HG03025 (cell line): ENCODE data around the gene EBP.
A peak's percentile ranks its signal among the peaks of the same experiment; 100 is the strongest.
"Not testable (repeated sequence)": the region's sequence is repeated elsewhere in the genome, so short reads cannot be mapped to it uniquely, and the experiment has no call there.

Experiments used
- ATAC-seq: cut with Tn5 transposase; IDR thresholded peaks from one replicate; pipeline ENCODE4 v1.9.1; 2021; ENCODE audit warnings: mild to moderate bottlenecking, moderate library complexity; ENCODE audit not compliant: unreplicated experiment, low FRiP score

EBP gene

DNA sequence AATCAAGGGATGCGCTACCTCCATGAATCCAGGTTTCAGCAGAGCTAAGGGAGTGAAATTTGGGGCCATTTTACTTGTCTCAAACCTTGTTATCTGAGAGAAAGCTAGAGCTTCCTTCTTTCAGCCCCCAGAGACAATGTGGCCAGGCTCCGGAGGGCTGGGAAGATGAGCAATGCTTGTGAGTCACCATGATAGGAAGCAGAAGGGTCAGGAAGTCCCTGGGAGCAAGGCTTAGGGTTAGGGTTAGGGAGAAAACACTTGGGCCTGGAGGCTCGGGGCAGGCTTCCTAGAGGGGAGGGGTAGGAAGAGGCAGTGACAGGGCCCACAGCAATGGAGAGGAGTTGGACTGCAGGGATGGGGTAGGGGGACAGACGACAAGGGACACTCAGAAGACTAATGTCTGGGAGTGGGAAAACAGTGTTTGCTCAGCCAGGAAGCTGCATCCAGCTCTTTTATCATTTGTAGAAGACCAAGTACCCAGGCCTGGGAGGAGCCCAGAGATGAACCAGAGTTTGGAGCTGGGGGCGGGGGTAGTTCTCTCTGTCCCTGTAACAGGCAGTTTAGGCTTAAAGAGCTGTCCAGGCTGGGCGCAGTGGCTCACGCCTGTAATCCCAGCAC lies 29.2 kb upstream of the EBP start:
- no peak for ATAC-seq

- ATAC-seq = no peak
Measured at GRCh38 chrX:48493890-48494364, 27.7 kb upstream of the EBP start.

- no peak for ATAC-seq
Measured at GRCh38 chrX:48496660-48497059, 24.9 kb upstream of the EBP start.

DNA sequence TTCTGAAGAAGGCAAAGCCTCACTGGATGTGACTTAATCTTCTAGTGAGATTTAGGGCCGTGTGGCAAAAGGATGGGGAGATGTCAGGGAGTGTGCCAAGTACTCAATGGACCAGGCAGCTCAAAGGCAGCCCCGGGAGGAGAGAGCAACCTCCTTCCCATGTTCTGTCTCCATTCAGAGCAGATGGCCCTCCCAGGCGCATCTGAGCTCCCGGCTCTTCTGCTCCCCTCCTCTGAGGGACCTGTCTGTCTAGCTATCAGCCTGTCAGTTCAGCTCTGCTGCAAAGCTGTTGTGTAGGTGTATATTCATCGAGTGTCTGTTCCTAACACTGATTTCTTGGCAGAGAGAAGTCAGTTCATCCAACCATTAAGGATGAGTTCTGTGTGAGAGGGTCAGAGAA lies 23.7 kb upstream of the EBP start:
- ATAC-seq = no peak

GRCh38 chrX:48498374-48498809 lies 23.2 kb upstream of the EBP start:
- ATAC-seq = no peak

GRCh38 chrX:48504261-48504660 lies 17.3 kb upstream of the EBP start:
- no peak for ATAC-seq

DNA sequence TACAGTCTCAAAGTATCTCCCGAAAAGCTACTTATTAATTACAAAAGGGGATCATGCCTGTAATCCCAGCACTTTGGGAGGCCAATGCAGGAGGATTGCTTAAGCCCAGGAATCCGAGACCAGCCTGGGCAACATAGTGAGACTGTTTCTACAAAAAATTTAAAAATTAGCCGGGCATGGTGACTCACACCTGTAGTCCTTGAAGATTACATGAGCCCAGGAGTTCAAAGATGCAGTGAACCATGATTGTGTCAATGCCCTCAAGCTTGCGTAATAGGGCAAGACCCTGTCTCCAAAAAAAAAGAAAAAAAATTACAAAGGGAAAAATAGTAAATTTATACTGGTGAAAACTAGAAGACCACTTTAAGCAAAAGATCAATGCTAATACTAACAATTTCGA lies 16.1 kb upstream of the EBP start:
- no peak for ATAC-seq

DNA sequence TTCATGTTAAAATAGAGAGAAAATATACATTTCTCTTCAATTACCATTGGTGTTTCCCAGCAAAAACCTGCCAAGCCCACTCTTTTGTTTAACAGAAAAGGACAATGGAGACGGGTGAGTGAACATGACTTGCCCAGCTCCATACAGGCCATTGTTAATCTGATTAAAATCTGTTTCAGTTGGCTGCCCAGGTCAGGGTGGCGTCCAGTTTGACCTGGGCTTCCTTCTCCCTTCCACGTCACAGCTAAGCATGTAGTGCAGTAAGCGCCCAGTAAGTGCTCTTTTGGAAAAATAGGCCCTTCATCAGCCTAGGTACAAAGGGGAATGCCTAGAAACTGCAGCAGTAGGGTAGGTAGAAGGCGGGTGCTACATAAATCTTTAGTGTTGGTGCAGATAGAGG lies 14.4 kb upstream of the EBP start:
- no peak for ATAC-seq

DNA sequence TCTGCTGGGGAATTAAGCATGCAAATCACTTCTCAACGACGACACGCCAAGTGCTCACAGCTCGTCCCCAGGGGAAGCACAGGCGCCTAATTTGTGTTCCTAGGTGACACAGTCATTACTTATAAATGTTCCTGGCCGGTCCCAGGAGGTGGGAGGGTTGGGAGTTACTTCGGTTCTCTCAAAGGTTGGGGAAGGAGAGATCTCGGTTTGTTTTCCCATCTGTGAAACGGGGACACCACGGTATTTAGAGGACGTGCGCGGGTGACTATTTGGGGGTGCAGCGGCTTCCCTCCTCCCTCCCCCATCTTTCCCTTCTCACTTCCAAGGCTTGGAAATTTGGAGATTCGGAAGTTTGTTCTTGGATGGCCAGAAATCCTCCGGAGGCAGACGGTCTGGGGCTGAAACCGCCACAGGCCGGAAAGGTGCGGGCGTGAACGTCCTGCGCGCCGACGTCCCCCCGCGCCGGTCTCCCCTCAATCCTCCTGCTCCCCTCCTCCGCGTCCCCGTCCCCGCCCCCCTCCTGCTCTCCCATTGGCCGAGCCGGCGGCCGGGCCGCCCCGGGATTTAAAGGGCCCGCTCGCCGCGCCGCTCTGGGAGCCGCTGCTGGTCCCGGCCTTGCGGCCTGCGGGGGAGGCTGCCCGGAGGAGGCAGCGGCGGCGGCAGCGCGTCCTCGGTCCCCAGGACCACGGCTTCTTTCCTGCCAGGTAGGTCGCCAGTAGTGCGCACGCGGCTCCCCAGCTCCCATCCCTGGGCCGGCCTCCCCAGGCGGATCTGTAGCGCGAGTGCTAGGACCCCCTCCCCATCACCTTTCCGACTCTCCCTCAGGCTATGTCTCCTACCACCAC lies 13.0 kb upstream of the EBP start, which contains the start of gene PORCN:
Gene PORCN, plus strand, starts transcription at position 593 of the 845 bp plus-strand sequence. CDS start 829 bp downstream, outside the sequence.
- ATAC-seq = peak; percentile 71

- no peak for ATAC-seq
Measured at GRCh38 chrX:48509245-48509590, 12.4 kb upstream of the EBP start.

GRCh38 chrX:48509619-48510018 lies 12.0 kb upstream of the EBP start:
- ATAC-seq = no peak

GRCh38 chrX:48511560-48511959 lies 10.0 kb upstream of the EBP start:
- no peak for ATAC-seq

- ATAC-seq = no peak
Measured at GRCh38 chrX:48512371-48512935, 9.2 kb upstream of the EBP start.

- ATAC-seq = no peak
Measured at GRCh38 chrX:48513670-48514069, 7.9 kb upstream of the EBP start.

- no peak for ATAC-seq
Measured at GRCh38 chrX:48514126-48514806, 7.3 kb upstream of the EBP start.

- ATAC-seq = no peak
Measured at GRCh38 chrX:48514868-48515460, 6.6 kb upstream of the EBP start.

DNA sequence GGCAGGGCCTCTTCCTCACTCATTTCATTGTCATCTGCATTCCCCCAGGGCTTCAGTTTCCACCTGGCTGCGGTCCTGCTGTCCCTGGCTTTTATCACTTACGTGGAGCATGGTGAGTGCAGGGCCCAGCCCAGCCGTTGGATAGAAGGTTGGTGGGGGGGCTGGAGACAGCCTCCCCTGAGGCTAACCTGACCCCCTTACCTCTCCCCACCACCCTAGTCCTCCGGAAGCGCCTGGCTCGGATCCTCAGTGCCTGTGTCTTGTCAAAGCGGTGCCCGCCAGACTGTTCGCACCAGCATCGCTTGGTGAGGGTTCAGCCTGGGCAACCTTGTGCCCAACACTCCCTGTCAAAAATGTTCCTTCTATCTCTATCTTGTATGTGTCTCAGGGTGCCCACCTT lies 5.8 kb upstream of the EBP start:
- ATAC-seq = no peak

DNA sequence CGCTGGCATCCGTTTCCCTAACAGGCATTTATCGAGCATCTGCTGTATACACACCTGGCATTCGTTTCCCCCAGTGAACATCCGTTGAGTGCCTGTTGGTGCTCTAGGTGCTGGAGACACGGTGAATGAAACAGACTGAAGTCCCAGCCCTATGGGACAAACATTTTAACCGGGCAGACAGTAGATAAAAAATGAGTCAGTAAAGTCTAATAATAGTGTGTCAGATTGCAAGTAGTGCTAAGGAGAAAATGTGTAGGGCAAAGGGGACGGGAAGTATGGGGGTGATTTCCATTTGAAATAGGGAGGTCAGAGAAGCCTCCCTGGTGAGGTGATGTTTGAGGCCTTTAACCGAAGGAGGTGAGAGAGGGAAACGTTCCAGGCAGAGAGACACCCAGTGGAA lies 5.3 kb upstream of the EBP start:
- no peak for ATAC-seq

DNA sequence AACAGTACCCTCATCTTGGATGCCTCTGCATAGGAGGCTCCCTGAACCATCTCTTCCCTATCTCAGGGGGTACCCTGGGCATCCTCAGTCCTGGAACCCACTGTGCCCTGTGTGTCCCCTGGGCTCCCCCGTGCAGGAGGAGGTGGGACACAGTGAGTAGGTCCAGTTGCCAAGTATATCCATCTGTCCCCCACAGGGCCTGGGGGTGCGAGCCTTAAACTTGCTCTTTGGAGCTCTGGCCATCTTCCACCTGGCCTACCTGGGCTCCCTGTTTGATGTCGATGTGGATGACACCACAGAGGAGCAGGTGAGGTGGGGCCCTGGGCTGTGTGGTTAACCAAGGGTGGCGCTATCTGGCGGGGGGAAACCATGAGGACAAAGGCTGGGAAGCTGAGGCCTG lies 4.6 kb upstream of the EBP start:
- no peak for ATAC-seq

- ATAC-seq = not testable (repeated sequence)
Measured at GRCh38 chrX:48519481-48519880, 2.1 kb upstream of the EBP start.

GRCh38 chrX:48520455-48520854 lies 1.2 kb upstream of the EBP start:
- ATAC-seq = no peak
